H9 (cell line): ENCODE data around the gene PSME1. TPM values are rescaled to one million over a fixed set of nuclear protein-coding genes. Genes with fewer than 3 reads are reported as not detected.

ENCODE experiments used
- DNase-seq: peaks from one replicate; pipeline ENCODE4 v3.0.0-alpha.2; 2017
- H2AFZ ChIP-seq: one replicate; pipeline ENCODE4 v1.6.1; 2013; ENCODE audit warnings: mild to moderate bottlenecking, low read length, control low read depth, moderate library complexity
- H2AK5ac ChIP-seq: 2 replicates; pipeline ENCODE4 v1.6.1; 2013; ENCODE audit warnings: low read length, control low read depth, mixed read lengths; ENCODE audit not compliant: insufficient read length
- H2BK120ac ChIP-seq: one replicate; pipeline ENCODE4 v1.6.1; 2013; ENCODE audit warnings: low read depth, mild to moderate bottlenecking, low read length, control low read depth, inconsistent platforms; ENCODE audit not compliant: poor library complexity, severe bottlenecking
- H2BK12ac ChIP-seq: 2 replicates; pipeline ENCODE4 v1.6.1; 2013; ENCODE audit warnings: low read length, control low read depth, mixed read lengths, low read depth; ENCODE audit not compliant: insufficient read length
- H2BK15ac ChIP-seq: 2 replicates; pipeline ENCODE4 v1.6.1; 2013; ENCODE audit warnings: low read depth, low read length, control low read depth
- H2BK20ac ChIP-seq: one replicate; pipeline ENCODE4 v1.6.1; 2013; ENCODE audit warnings: low read depth, mild to moderate bottlenecking, low read length, control low read depth, inconsistent platforms; ENCODE audit not compliant: poor library complexity, severe bottlenecking
- H2BK5ac ChIP-seq: 2 replicates; pipeline ENCODE4 v1.6.1; 2013; ENCODE audit warnings: low read length, control low read depth, mixed read lengths; ENCODE audit not compliant: insufficient read length
- H3K14ac ChIP-seq: 2 replicates; pipeline ENCODE4 v1.6.1; 2013; ENCODE audit warnings: low read length, control low read depth; ENCODE audit not compliant: insufficient read depth
- H3K18ac ChIP-seq: 2 replicates; pipeline ENCODE4 v1.6.1; 2013; ENCODE audit warnings: low read depth, mild to moderate bottlenecking, mixed read lengths, low read length, control low read depth; ENCODE audit not compliant: insufficient read length
- H3K23ac ChIP-seq: 2 replicates; pipeline ENCODE4 v1.6.1; 2013; ENCODE audit warnings: low read length, control low read depth, mixed read lengths, low read depth; ENCODE audit not compliant: insufficient read length
- H3K23me2 ChIP-seq: 2 replicates; pipeline ENCODE4 v1.6.1; 2013; ENCODE audit warnings: low read depth, mild to moderate bottlenecking, mixed read lengths, low read length, control low read depth; ENCODE audit not compliant: insufficient read length, poor library complexity, severe bottlenecking
- H3K27ac ChIP-seq: 2 replicates; pipeline ENCODE4 v1.5.1; 2013; ENCODE audit warnings: low read length, control low read depth, mixed read lengths, low read depth; ENCODE audit not compliant: insufficient read length
- H3K27me3 ChIP-seq: 2 replicates; pipeline ENCODE4 v1.6.1; 2013; ENCODE audit warnings: low read length, control low read depth, inconsistent platforms; ENCODE audit not compliant: insufficient read depth
- H3K4ac ChIP-seq: 2 replicates; pipeline ENCODE4 v1.6.1; 2013; ENCODE audit warnings: low read depth, mild to moderate bottlenecking, control low read depth, inconsistent platforms, low read length, moderate library complexity
- H3K4me1 ChIP-seq: 2 replicates; pipeline ENCODE4 v1.6.1; 2013; ENCODE audit warnings: low read length, control low read depth, inconsistent platforms; ENCODE audit not compliant: insufficient read depth
- H3K4me2 ChIP-seq: 2 replicates; pipeline ENCODE4 v1.6.1; 2013; ENCODE audit warnings: low read length, control low read depth, mixed read lengths; ENCODE audit not compliant: insufficient read length, insufficient read depth
- H3K56ac ChIP-seq: 2 replicates; pipeline ENCODE4 v1.6.1; 2013; ENCODE audit warnings: low read depth, mild to moderate bottlenecking, mixed read lengths, low read length, control low read depth; ENCODE audit not compliant: insufficient read length
- H3K79me1 ChIP-seq: 2 replicates; pipeline ENCODE4 v1.6.1; 2013; ENCODE audit warnings: low read depth, mild to moderate bottlenecking, moderate library complexity, low read length, control low read depth, inconsistent platforms; ENCODE audit not compliant: insufficient read depth, poor library complexity, severe bottlenecking
- H3K79me2 ChIP-seq: 2 replicates; pipeline ENCODE4 v1.6.1; 2013; ENCODE audit warnings: low read length, control low read depth, inconsistent platforms; ENCODE audit not compliant: insufficient read depth
- H3K9ac ChIP-seq: 2 replicates; pipeline ENCODE4 v1.6.1; 2013; ENCODE audit warnings: low read length, control low read depth, mixed read lengths; ENCODE audit not compliant: insufficient read length; ENCODE audit errors: extremely low read depth
- H3K9me3 ChIP-seq: one replicate; pipeline ENCODE4 v1.6.1; 2013; ENCODE audit warnings: low read depth, low read length, inconsistent platforms; ENCODE audit not compliant: control insufficient read depth
- H3T11ph ChIP-seq: one replicate; pipeline ENCODE4 v1.6.1; 2013; ENCODE audit warnings: mild to moderate bottlenecking, low read length, control low read depth, inconsistent platforms
- H4K20me1 ChIP-seq: one replicate; pipeline ENCODE4 v1.6.1; 2013; ENCODE audit not compliant: control insufficient read depth, insufficient read length, insufficient read depth
- H4K5ac ChIP-seq: 2 replicates; pipeline ENCODE4 v1.6.1; 2013; ENCODE audit warnings: low read depth, mild to moderate bottlenecking, mixed read lengths, low read length, control low read depth; ENCODE audit not compliant: insufficient read length
- H4K8ac ChIP-seq: replicated peaks from 2 replicates; pipeline ENCODE4 v1.6.1; 2013; ENCODE audit warnings: low read length, control low read depth, mixed read lengths, low read depth; ENCODE audit not compliant: insufficient read length
- H4K91ac ChIP-seq: 2 replicates; pipeline ENCODE4 v1.6.1; 2013; ENCODE audit warnings: low read depth, mild to moderate bottlenecking, moderate library complexity, mixed read lengths, low read length, control low read depth; ENCODE audit not compliant: insufficient read length
- H3K27ac Mint-ChIP-seq, 3 experiments: 2 replicates in 2 of 3; 3 replicates in 1 of 3; pipeline ENCODE4 v1.8.0; 2020 to 2021; ENCODE audit warnings: mixed read lengths in 3 of 3, mild to moderate bottlenecking in 1 of 3, moderate library complexity in 1 of 3
- H3K27me3 Mint-ChIP-seq: 2 replicates; pipeline ENCODE4 v1.8.0; 2021; ENCODE audit warnings: low read depth, mild to moderate bottlenecking, moderate library complexity, mixed read lengths
- H3K36me3 Mint-ChIP-seq, 3 experiments: 2 replicates in 2 of 3; 3 replicates in 1 of 3; pipeline ENCODE4 v1.8.0; 2020 to 2021; ENCODE audit warnings: low read depth in 3 of 3, mixed read lengths in 3 of 3; ENCODE audit not compliant: insufficient read depth in 1 of 3
- H3K4me1 Mint-ChIP-seq, 2 experiments: 2 replicates each; pipeline ENCODE4 v1.8.0; 2020; ENCODE audit warnings: mixed read lengths in 2 of 2
- H3K4me3 Mint-ChIP-seq, 2 experiments: 2 replicates in 1 of 2; 3 replicates in 1 of 2; pipeline ENCODE4 v1.8.0; 2020 to 2021; ENCODE audit warnings: mild to moderate bottlenecking in 2 of 2, mixed read lengths in 2 of 2, moderate library complexity in 1 of 2
- H3K9me3 Mint-ChIP-seq, 2 experiments: 2 replicates in 1 of 2; 3 replicates in 1 of 2; pipeline ENCODE4 v1.8.0; 2020; ENCODE audit warnings: mild to moderate bottlenecking in 2 of 2, mixed read lengths in 2 of 2, moderate library complexity in 1 of 2
- WGBS: extraction: QIAGEN DNeasy Blood & Tissue Kit; methylation state at CpG from one replicate; pipeline ENCODE4 v1.1.7; 2013; ENCODE audit warnings: missing lambda C conversion rate, low lambda C conversion rate, mixed read lengths; ENCODE audit not compliant: insufficient read length; ENCODE audit errors: extremely low coverage; 5-methylcytosine and 5-hydroxymethylcytosine counted together
- total RNA-seq: library from RNA; stranded (reverse); gene quantifications from 2 replicates; pipeline ENCODE4 v1.2.1, GENCODE V29; 2021
- TF ChIP-seq, protein P1 (sequence below): fragments of 200-600 bp; sonication (generic); conservative IDR thresholded peaks from 3 replicates; pipeline ENCODE4 v1.8.0; 2021; ENCODE audit warnings: antibody characterized with exemption, mild to moderate bottlenecking

PSME1 gene
- total RNA-seq, 1 experiment from 2014 or later: 109 TPM

DNA sequence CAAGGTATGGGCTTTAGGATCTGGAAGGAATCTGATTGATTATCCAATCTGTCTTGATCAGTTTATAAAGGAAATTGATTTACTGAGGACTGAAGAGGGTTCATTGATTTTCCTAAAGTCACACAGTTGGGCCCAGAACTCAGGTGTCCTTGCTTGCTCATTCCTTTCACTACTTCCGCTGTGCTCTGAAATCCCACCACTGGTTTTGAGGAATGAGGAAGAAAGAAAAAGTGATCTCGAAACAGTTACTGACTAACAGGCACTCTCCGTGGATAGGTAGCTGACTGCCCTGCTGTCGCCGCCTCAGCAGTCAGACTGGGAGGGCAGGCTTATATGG is 5.6 kb upstream of the PSME1 start, which contains the start of gene FITM1:
Gene FITM1 (plus strand): TSS at position 280 of the 337 bp plus-strand sequence. CDS start 905 bp downstream, outside the sequence.
- Mint-ChIP-seq H3K4me3 (no peak within 1 kb of the TSS), H3K27ac (peak within 1 kb of the TSS in 2 of 3 experiments; percentile 31 to 48; a peak in 2 of 7 replicates), H3K4me1 (peaks cover 4 to 5% of the 10 kb centered on the region in 2 experiments; a peak in 3 of 4 replicates), H3K27me3 (no peaks in the 10 kb centered on the region), H3K36me3 (no peaks in the 10 kb centered on the region; a peak in 1 of 7 replicates), H3K9me3 (0 out of 5 replicates have a peak, but pooled peaks cover 0 to 2% of the 10 kb centered on the region in 2 experiments)
- H3K79me2 ChIP-seq: no peaks in the 10 kb centered on the region
- H4K20me1 ChIP-seq: no peaks in the 10 kb centered on the region
- H2BK5ac ChIP-seq: no peak within 1 kb of the TSS
- no peak within 1 kb of the TSS for H3K9ac ChIP-seq
- DNase-seq: no peak
- no peak within 1 kb of the TSS for H2BK12ac ChIP-seq
- no peak within 1 kb of the TSS for H4K8ac ChIP-seq
- peaks cover 1% of the 10 kb centered on the region for H3K23me2 ChIP-seq
- no peak within 1 kb of the TSS for H2BK15ac ChIP-seq
- no peaks in the 10 kb centered on the region for H3K9me3 ChIP-seq
- no peak within 1 kb of the TSS for H3K23ac ChIP-seq
- TF ChIP-seq, protein P1, sequence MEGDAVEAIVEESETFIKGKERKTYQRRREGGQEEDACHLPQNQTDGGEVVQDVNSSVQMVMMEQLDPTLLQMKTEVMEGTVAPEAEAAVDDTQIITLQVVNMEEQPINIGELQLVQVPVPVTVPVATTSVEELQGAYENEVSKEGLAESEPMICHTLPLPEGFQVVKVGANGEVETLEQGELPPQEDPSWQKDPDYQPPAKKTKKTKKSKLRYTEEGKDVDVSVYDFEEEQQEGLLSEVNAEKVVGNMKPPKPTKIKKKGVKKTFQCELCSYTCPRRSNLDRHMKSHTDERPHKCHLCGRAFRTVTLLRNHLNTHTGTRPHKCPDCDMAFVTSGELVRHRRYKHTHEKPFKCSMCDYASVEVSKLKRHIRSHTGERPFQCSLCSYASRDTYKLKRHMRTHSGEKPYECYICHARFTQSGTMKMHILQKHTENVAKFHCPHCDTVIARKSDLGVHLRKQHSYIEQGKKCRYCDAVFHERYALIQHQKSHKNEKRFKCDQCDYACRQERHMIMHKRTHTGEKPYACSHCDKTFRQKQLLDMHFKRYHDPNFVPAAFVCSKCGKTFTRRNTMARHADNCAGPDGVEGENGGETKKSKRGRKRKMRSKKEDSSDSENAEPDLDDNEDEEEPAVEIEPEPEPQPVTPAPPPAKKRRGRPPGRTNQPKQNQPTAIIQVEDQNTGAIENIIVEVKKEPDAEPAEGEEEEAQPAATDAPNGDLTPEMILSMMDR: no peak
- H2AK5ac ChIP-seq: no peak within 1 kb of the TSS
- no peak within 1 kb of the TSS for H2BK120ac ChIP-seq
- H2BK20ac ChIP-seq: no peak within 1 kb of the TSS
- no peak within 1 kb of the TSS for H4K5ac ChIP-seq
- H3K4ac ChIP-seq: no peak within 1 kb of the TSS
- no peak within 1 kb of the TSS for H2AFZ ChIP-seq
- no peak within 1 kb of the TSS for H3K14ac ChIP-seq
- no peaks in the 10 kb centered on the region for H3K4me1 ChIP-seq
- H3K4me2 ChIP-seq: no peak within 1 kb of the TSS
- H3K18ac ChIP-seq: no peak within 1 kb of the TSS
- H4K91ac ChIP-seq: no peak within 1 kb of the TSS
- H3K27me3 ChIP-seq: no peaks in the 10 kb centered on the region
- WGBS: no CpG with 5 or more reads among the region's 5 CpGs
- no peak within 1 kb of the TSS for H3K27ac ChIP-seq
- H3K79me1 ChIP-seq: no peaks in the 10 kb centered on the region
- no peak within 1 kb of the TSS for H3T11ph ChIP-seq
- H3K56ac ChIP-seq: no peak within 1 kb of the TSS
